HFFc6 (cell line): ENCODE measurements around the gene RAB11A. TPM values are rescaled to one million over a fixed set of nuclear protein-coding genes. Genes with fewer than 3 reads are reported as not detected.

ENCODE experiments used
- DNase-seq: peaks from one replicate; pipeline ENCODE4 v3.0.0-alpha.2; 2018
- H3K27ac Mint-ChIP-seq: 2 replicates; pipeline ENCODE4 v1.8.0; 2020; ENCODE audit warnings: mild to moderate bottlenecking, mixed read lengths
- H3K27me3 Mint-ChIP-seq: 2 replicates; pipeline ENCODE4 v1.8.0; 2021; ENCODE audit warnings: mild to moderate bottlenecking, moderate library complexity, mixed read lengths; ENCODE audit not compliant: insufficient read depth
- H3K36me3 Mint-ChIP-seq: 2 replicates; pipeline ENCODE4 v1.8.0; 2021; ENCODE audit warnings: low read depth, mixed read lengths
- H3K4me1 Mint-ChIP-seq: 2 replicates; pipeline ENCODE4 v1.8.0; 2020; ENCODE audit warnings: low read depth, mixed read lengths
- H3K4me3 Mint-ChIP-seq: 2 replicates; pipeline ENCODE4 v1.8.0; 2020; ENCODE audit warnings: mild to moderate bottlenecking, moderate library complexity, mixed read lengths
- H3K9me3 Mint-ChIP-seq: 2 replicates; pipeline ENCODE4 v1.8.0; 2020; ENCODE audit warnings: mild to moderate bottlenecking, mixed read lengths
- total RNA-seq, 6 experiments: library from RNA; stranded (reverse); fragmentation: NEBNext Ultra II Directional; extraction: Animal tissue kit (Norgen Biotek cat#: 25700); gene quantifications; 2 replicates in 1 of 6; 3 replicates in 5 of 6; pipeline ENCODE4 v1.2.3, GENCODE V29; 2021
- TF ChIP-seq, protein P1 (sequence below): fragments of 200-600 bp; sonication (generic); IDR thresholded peaks from 2 replicates; pipeline ENCODE4 v1.5.0; 2021; ENCODE audit warnings: antibody characterized with exemption, mild to moderate bottlenecking

RAB11A gene
- total RNA-seq, 6 experiments from 2014 or later: 193 to 236 (median 223) TPM

DNA sequence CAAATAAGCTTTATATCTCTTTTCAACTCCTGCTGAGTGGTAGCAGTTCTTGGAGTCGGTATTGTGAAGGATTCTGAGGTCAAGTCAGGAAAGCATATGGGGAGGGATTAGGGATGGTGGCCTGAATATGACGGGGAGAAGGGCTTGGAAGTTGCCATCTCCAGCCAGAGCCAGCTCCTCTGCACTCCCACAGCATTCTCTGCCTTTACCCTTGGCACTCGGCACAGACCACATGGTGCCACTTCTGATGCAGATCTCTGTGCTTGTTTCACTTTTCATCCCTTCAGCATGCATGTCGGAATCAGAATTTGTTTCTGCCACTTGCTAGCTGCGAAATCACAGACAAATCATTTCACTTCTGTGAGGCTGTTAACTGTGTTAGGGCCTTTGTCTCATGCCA, 52.5 kb downstream of the RAB11A start:
- Mint-ChIP-seq H3K4me3 (no peak overlapping the region), H3K4me1 (0 out of 2 replicates have a peak, but pooled peaks cover 2% of the 10 kb centered on the region), H3K9me3 (no peaks in the 10 kb centered on the region), H3K36me3 (no peaks in the 10 kb centered on the region), H3K27me3 (peaks cover 2% of the 10 kb centered on the region), H3K27ac (no peak overlapping the region)
- DNase-seq: no peak
- TF ChIP-seq, protein P1, sequence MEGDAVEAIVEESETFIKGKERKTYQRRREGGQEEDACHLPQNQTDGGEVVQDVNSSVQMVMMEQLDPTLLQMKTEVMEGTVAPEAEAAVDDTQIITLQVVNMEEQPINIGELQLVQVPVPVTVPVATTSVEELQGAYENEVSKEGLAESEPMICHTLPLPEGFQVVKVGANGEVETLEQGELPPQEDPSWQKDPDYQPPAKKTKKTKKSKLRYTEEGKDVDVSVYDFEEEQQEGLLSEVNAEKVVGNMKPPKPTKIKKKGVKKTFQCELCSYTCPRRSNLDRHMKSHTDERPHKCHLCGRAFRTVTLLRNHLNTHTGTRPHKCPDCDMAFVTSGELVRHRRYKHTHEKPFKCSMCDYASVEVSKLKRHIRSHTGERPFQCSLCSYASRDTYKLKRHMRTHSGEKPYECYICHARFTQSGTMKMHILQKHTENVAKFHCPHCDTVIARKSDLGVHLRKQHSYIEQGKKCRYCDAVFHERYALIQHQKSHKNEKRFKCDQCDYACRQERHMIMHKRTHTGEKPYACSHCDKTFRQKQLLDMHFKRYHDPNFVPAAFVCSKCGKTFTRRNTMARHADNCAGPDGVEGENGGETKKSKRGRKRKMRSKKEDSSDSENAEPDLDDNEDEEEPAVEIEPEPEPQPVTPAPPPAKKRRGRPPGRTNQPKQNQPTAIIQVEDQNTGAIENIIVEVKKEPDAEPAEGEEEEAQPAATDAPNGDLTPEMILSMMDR: no peak

DNA sequence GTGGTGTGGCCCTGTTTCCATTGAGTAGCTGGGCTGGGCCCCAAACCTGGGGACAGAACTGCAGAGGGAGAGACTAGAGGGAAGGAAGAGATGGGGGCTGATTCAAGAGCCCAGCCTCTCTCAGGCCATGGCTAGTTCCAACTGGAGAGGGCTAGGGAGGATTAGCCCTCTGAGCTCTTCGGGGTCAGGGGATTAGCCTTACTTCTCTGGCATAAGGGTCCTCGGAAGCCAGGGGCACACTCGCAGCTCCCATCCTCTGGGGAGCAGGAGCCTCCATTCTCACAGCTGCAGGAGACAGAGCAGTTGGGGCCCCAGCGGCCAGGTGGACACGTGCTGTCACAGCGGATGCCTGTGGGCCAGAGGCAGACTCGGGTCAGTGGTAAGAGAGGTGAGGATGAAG, 53.3 kb downstream of the RAB11A start:
- no peak for DNase-seq
- no peaks in the 10 kb centered on the region for H3K4me1 Mint-ChIP-seq
- TF ChIP-seq, protein P1: no peak
- H3K9me3 Mint-ChIP-seq: no peaks in the 10 kb centered on the region
- no peak overlapping the region for H3K4me3 Mint-ChIP-seq
- H3K36me3 Mint-ChIP-seq: no peaks in the 10 kb centered on the region
- peaks cover 2% of the 10 kb centered on the region for H3K27me3 Mint-ChIP-seq
- no peak overlapping the region for H3K27ac Mint-ChIP-seq

GRCh38 chr15:65923264-65923663, 54.0 kb downstream of the RAB11A start:
- Mint-ChIP-seq H3K9me3 (no peaks in the 10 kb centered on the region), H3K27ac (no peak overlapping the region), H3K36me3 (no peaks in the 10 kb centered on the region), H3K4me3 (no peak overlapping the region), H3K4me1 (no peaks in the 10 kb centered on the region), H3K27me3 (peaks cover 2% of the 10 kb centered on the region)
- no peak for DNase-seq
- TF ChIP-seq, protein P1: no peak

DNA sequence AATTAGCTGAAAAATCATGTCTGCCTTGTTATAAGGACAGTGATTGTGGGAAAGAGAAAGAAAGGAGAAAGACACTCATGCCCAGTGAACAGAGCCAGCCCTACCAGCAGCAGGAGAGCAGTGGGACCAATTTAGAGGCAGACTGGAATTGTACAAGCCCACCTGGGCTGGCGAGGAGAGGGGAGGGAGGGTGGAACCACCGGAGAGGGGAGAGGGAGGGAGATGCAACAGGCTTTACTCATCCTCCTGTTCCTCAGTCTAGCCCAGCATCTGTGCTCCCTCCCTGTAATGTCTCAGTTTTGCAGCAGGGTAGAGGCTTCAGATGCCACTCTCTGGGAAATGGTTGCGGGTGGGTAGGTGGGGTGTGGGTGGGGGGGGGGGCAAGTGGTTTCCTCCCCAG, 54.7 kb downstream of the RAB11A start:
- DNase-seq: no peak
- TF ChIP-seq, protein P1: no peak
- Mint-ChIP-seq H3K4me1 (no peaks in the 10 kb centered on the region), H3K36me3 (no peaks in the 10 kb centered on the region), H3K9me3 (no peaks in the 10 kb centered on the region), H3K4me3 (no peak overlapping the region), H3K27me3 (peaks cover 2% of the 10 kb centered on the region), H3K27ac (no peak overlapping the region)

- no peak overlapping the region for H3K4me3 Mint-ChIP-seq
- H3K4me1 Mint-ChIP-seq: no peaks in the 10 kb centered on the region
- H3K27me3 Mint-ChIP-seq: peaks cover 5% of the 10 kb centered on the region
- no peaks in the 10 kb centered on the region for H3K36me3 Mint-ChIP-seq
- no peaks in the 10 kb centered on the region for H3K9me3 Mint-ChIP-seq
- no peak for DNase-seq
- H3K27ac Mint-ChIP-seq: no peak overlapping the region
- TF ChIP-seq, protein P1: no peak
These were observed 56.0 kb downstream of the RAB11A start for GRCh38 chr15:65925338-65925737.

DNA sequence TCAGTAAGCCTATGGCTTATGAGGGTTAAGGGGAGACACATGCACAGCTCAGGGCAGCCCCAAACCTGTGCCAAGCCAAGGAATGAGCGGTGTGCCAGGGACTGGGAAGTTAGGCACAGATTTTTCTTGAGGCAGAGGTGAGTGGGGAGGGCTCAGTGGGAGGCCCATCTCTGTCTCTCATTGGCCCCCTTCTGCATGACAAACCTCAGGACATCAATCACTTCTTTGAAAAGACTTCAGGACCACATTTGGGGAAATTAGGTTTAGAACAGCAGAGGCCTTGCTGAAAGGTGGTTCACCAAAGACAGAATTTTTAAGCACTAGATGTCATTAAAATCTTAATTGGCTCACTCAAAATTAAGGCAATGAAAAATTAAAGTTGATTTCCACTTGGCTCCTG, 57.2 kb downstream of the RAB11A start:
- no peaks in the 10 kb centered on the region for H3K9me3 Mint-ChIP-seq
- DNase-seq: no peak
- H3K27me3 Mint-ChIP-seq: peaks cover 7% of the 10 kb centered on the region
- H3K4me1 Mint-ChIP-seq: no peaks in the 10 kb centered on the region
- TF ChIP-seq, protein P1: no peak
- no peak overlapping the region for H3K27ac Mint-ChIP-seq
- H3K36me3 Mint-ChIP-seq: no peaks in the 10 kb centered on the region
- H3K4me3 Mint-ChIP-seq: no peak overlapping the region
